Natural killer cell treated with Interleukin-12 subunit alpha and Interleukin-12 subunit beta and Interleukin-15 and Interleukin-18, amount 100 ng/mL, for 72 hours (primary cell): ENCODE results near the gene GPC1. TPM values are rescaled to one million over a fixed set of nuclear protein-coding genes. Genes with fewer than 3 reads are reported as not detected.

Experiments
- ATAC-seq, 2 donors: fragments of 150-1000 bp; cut with Tn5 transposase in 1 of 2; sonication (Bioruptor Pico), chemical (Tn5 transposase) in 1 of 2; 2 replicates each; pipeline ENCODE4 v1.10.0; 2021
- DNase-seq: peaks from one replicate; pipeline ENCODE4 v3.0.0; 2022; ENCODE audit warnings: low spot score
- H3K27ac Mint-ChIP-seq, 2 donors: 1 replicate in 1 of 2; 2 replicates in 1 of 2; pipeline ENCODE4 v1.8.0; 2022; ENCODE audit warnings: mixed read lengths in 2 of 2, mild to moderate bottlenecking in 1 of 2, moderate library complexity in 1 of 2
- H3K27me3 Mint-ChIP-seq, 2 donors: 1 replicate in 1 of 2; 2 replicates in 1 of 2; pipeline ENCODE4 v1.8.0; 2022; ENCODE audit warnings: mixed read lengths in 2 of 2
- H3K36me3 Mint-ChIP-seq: one replicate; pipeline ENCODE4 v1.8.0; 2022; ENCODE audit warnings: mixed read lengths
- H3K4me1 Mint-ChIP-seq, 2 donors: 1 replicate in 1 of 2; 2 replicates in 1 of 2; pipeline ENCODE4 v1.8.0; 2022; ENCODE audit warnings: low read depth in 2 of 2, mixed read lengths in 2 of 2, mild to moderate bottlenecking in 1 of 2
- H3K4me3 Mint-ChIP-seq: one replicate; pipeline ENCODE4 v1.8.0; 2022; ENCODE audit warnings: mixed read lengths
- H3K9me3 Mint-ChIP-seq: 2 replicates; pipeline ENCODE4 v1.8.0; 2022; ENCODE audit warnings: mixed read lengths
- total RNA-seq, 2 donors: library from RNA; stranded (reverse); gene quantifications; one replicate each; pipeline ENCODE4 v1.2.3, GENCODE V29; 2022

The GPC1 gene
- total RNA-seq, 2 donors from 2014 or later: 1.2 to 1.8 TPM

GRCh38 chr2:240452462-240453256 is 17.2 kb downstream of the GPC1 start:
- no peak overlapping the region for H3K27ac Mint-ChIP-seq
- H3K9me3 Mint-ChIP-seq: no peaks in the 10 kb centered on the region
- peaks cover 10 to 29% of the 10 kb centered on the region in 2 donors for H3K27me3 Mint-ChIP-seq
- DNase-seq (no peak), ATAC-seq (peak; percentile 52 to 69)
- peaks cover 0 to 14% of the 10 kb centered on the region in 2 donors for H3K4me1 Mint-ChIP-seq
- peak overlapping the region; percentile 41 for H3K4me3 Mint-ChIP-seq
- no peaks in the 10 kb centered on the region for H3K36me3 Mint-ChIP-seq

GRCh38 chr2:240453461-240454105 is 18.1 kb downstream of the GPC1 start:
- Mint-ChIP-seq H3K4me1 (peaks cover 0 to 14% of the 10 kb centered on the region in 2 donors), H3K27ac (no peak overlapping the region), H3K9me3 (no peaks in the 10 kb centered on the region), H3K4me3 (peak overlapping the region; percentile 45), H3K27me3 (peaks cover 10 to 27% of the 10 kb centered on the region in 2 donors), H3K36me3 (no peaks in the 10 kb centered on the region)
- no peak for DNase-seq
- no peak for ATAC-seq

DNA sequence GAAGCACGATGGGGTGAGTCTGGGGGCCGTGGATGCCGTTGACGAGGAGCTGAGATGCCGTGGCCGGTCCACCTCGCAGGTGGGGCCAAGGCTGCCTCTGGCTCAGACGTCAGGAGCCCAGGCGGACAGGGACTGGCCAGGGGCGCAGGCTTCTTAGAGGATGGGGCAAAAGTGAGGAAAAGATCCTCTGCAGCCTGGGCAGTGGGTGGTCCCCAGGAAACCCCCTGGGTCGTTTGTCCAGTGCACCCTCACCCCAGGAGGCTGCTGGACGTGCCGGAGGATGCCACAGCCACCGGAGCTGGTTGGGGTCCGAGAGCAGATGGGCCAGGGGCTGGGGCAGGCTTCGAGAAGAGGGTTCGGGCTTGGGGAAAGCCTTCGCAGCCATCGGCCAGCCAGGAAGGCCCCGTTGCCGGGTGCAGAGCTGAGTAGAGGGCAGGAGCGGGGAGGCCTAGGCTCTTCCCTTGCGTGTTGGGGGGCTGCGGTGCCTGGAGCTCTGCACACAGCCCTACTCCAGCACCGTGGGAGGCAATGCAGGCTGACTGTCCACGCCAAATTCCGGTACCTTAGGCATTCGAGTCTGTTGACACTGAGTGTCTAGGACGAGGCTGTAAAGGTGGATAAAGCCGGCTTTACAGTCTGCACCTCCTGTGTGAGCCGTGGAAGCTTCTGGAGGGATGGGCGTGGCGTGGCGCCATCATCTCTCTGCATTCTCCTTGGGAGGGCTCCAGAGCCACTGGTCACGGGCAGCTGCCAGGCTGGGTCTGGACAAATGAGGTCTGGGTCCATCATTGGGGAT is 18.8 kb downstream of the GPC1 start:
- peak overlapping the region; percentile 45 for H3K4me3 Mint-ChIP-seq
- no peak for ATAC-seq
- no peaks in the 10 kb centered on the region for H3K36me3 Mint-ChIP-seq

GRCh38 chr2:240455272-240455646 is 19.8 kb downstream of the GPC1 start:
- Mint-ChIP-seq H3K4me3 (no peak overlapping the region), H3K36me3 (no peaks in the 10 kb centered on the region), H3K27ac (no peak overlapping the region), H3K4me1 (peaks cover 0 to 14% of the 10 kb centered on the region in 2 donors), H3K27me3 (peaks cover 10 to 19% of the 10 kb centered on the region in 2 donors), H3K9me3 (no peaks in the 10 kb centered on the region)
- ATAC-seq (no peak), DNase-seq (no peak)

More for the DNA sequence above, 18.8 kb downstream of the GPC1 start:
- Mint-ChIP-seq H3K9me3 (no peaks in the 10 kb centered on the region), H3K4me1 (peaks cover 0 to 14% of the 10 kb centered on the region in 2 donors), H3K27ac (no peak overlapping the region), H3K27me3 (peaks cover 10 to 27% of the 10 kb centered on the region in 2 donors)
- no peak for DNase-seq

- Mint-ChIP-seq H3K4me3 (no peak overlapping the region), H3K9me3 (no peaks in the 10 kb centered on the region)
- no peak for ATAC-seq
Measured at GRCh38 chr2:240455647-240456446, 20.4 kb downstream of the GPC1 start.

GRCh38 chr2:240456447-240457222 is 21.2 kb downstream of the GPC1 start:
- no peak overlapping the region for H3K27ac Mint-ChIP-seq
- peaks cover 10 to 14% of the 10 kb centered on the region in 2 donors for H3K27me3 Mint-ChIP-seq
- no peaks in the 10 kb centered on the region for H3K9me3 Mint-ChIP-seq
- peaks cover 0 to 14% of the 10 kb centered on the region in 2 donors for H3K4me1 Mint-ChIP-seq
- no peak for ATAC-seq
- H3K36me3 Mint-ChIP-seq: no peaks in the 10 kb centered on the region
- no peak for DNase-seq
- H3K4me3 Mint-ChIP-seq: no peak overlapping the region

More at GRCh38 chr2:240455647-240456446, 20.4 kb downstream of the GPC1 start:
- Mint-ChIP-seq H3K27me3 (peaks cover 10 to 16% of the 10 kb centered on the region in 2 donors), H3K4me1 (peaks cover 0 to 14% of the 10 kb centered on the region in 2 donors), H3K36me3 (no peaks in the 10 kb centered on the region), H3K27ac (no peak overlapping the region)
- DNase-seq: no peak

DNA sequence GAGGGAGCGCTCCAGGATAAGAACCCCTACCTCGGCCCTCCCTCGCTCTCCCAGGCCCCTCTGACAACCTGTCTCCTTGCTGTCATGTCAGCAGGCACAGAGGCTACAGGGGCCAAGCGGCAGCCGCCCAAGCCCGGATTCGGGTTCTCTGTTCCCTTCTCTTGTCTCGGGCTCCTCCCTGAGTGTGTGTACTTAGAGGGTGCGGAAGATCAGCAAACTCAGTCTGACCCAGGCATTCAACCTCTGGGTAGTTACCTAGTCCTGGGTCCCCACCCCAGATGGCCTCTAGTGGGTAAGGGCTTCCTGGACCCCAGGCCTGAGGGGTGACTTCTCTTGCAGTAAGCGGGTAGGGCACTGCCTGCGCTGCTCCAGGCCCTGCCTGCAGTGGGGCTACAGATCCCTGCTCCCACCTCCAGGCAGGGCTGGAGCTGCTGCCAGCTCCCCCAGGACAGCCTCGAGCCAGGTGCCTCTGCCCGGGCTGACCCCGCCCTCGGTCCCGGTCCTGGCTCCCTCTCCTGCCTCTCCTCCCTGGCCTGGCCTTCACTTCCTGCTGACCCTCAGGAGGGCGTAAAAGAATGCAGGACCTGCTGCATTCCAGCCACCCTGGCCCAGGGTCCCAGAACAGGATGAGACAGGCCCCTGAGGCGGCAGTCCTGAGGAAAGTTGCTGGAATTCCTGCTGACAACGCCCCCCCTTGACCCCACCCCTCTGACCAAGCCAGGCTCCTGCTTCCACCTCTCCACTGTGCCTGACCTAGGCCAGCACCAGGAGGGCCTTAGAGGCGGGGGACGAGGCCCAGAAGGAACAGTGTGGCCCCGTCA is 22.0 kb downstream of the GPC1 start:
- H3K36me3 Mint-ChIP-seq: no peaks in the 10 kb centered on the region
- no peak overlapping the region for H3K4me3 Mint-ChIP-seq

DNA sequence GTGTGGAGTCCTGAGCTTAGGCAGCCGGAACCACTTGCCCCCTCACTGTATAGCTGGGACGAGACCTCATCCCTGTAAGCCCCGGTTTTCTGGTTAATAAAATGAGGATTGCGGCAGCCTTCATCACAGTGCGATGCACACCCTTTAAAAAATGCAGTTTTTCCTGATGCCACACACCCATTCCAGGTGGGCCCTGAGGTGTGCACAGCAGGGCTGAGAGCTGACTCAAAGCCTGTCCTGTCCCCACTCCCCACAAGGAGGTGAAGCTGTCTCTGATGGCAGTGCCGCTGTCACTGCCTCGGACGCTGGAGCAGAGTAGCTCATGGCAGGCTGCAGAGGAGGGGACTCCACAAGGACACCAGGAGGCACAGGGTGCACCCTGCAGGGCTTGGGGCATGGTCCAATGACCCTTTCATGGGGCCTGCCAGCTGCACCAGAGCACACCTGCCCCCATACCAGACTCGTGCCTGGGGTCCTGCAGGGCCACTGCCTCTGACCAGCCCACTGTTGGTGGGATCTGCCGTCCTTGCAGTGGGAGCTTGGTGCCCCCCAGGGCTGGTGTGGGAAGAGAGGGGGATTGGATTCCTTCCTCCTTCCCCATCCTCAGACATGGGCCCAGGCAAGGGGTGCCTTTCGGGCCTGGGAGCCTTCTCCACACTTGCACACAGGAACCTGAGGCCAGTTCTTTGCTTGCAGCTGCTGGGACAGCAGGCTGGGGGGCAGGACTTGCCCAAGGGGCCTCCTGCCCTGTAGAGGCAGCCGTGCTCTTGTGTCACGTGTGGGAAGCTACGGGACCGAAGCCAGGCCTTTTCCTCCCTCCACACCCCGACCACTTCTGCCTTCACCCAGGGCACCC is 22.8 kb downstream of the GPC1 start:
- H3K27me3 Mint-ChIP-seq: peaks cover 9 to 10% of the 10 kb centered on the region in 2 donors

More for the DNA sequence above, 22.0 kb downstream of the GPC1 start:
- peaks cover 0 to 9% of the 10 kb centered on the region in 2 donors for H3K4me1 Mint-ChIP-seq
- peaks cover 9 to 10% of the 10 kb centered on the region in 2 donors for H3K27me3 Mint-ChIP-seq
- H3K9me3 Mint-ChIP-seq: no peaks in the 10 kb centered on the region
- ATAC-seq (no peak), DNase-seq (no peak)
- no peak overlapping the region for H3K27ac Mint-ChIP-seq

GRCh38 chr2:240458900-240459391 is 23.5 kb downstream of the GPC1 start:
- DNase-seq: no peak

More for the DNA sequence above, 22.8 kb downstream of the GPC1 start:
- Mint-ChIP-seq H3K4me1 (peaks cover 0 to 9% of the 10 kb centered on the region in 2 donors), H3K36me3 (no peaks in the 10 kb centered on the region), H3K27ac (no peak overlapping the region), H3K4me3 (no peak overlapping the region), H3K9me3 (no peaks in the 10 kb centered on the region)
- ATAC-seq: no peak
- no peak for DNase-seq

DNA sequence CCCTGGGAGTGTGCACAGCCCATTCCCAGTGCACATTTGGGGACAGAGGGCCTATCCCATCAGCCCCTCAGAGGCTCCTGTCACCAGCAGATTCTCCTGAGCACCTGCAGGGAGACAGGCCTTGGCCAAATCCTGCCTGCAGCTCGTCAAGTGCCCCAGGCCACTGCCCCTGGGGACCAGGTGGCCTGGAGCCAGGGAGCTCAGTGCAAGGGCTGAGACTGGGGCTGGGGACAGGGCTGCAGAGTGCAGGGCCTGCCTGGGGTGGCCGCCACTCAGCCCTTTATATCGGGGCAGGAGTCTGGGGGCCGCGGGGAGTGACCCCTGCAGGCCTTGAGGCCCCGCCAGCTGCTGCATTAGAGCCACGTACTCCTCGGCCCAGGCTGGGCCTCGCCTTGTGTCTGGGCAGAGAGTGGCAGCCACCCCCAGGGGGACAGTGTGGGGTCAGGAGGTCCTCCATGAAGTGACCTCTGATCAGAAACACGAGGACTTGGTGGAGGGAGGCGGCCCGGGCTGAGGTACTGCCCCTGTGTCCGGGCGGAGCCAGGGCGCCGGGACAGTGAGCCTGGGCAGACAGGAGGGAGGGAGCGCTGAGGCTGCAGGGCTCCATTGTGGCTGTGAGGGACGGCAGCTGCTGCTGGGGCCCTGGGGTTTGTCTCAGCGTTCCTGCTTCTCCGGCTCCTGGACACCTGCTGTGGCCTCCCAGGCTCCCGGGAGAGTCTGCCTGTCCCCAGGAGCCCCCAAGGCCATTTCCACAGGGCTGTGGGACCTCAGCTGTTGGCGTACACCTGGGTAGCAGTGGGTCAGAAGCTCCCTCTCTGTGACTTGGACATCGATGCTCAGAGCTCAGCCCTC is 24.2 kb downstream of the GPC1 start:
- no peak overlapping the region for H3K4me3 Mint-ChIP-seq
- DNase-seq: no peak
- no peak for ATAC-seq
- H3K36me3 Mint-ChIP-seq: no peaks in the 10 kb centered on the region
- peaks cover 0 to 4% of the 10 kb centered on the region in 2 donors for H3K4me1 Mint-ChIP-seq
- H3K27ac Mint-ChIP-seq: no peak overlapping the region
- H3K27me3 Mint-ChIP-seq: peaks cover 5 to 8% of the 10 kb centered on the region in 2 donors
- no peaks in the 10 kb centered on the region for H3K9me3 Mint-ChIP-seq

More at GRCh38 chr2:240458900-240459391, 23.5 kb downstream of the GPC1 start:
- Mint-ChIP-seq H3K9me3 (no peaks in the 10 kb centered on the region), H3K27me3 (peaks cover 9 to 10% of the 10 kb centered on the region in 2 donors), H3K27ac (no peak overlapping the region), H3K4me3 (no peak overlapping the region), H3K36me3 (no peaks in the 10 kb centered on the region), H3K4me1 (peaks cover 0 to 8% of the 10 kb centered on the region in 2 donors)
- no peak for ATAC-seq
